Fibroblast of peridontal ligament (primary cell): ENCODE results near the gene AMIGO3.

Experiments
- DNase-seq: peaks from one replicate; pipeline ENCODE4 v3.0.0-alpha.2; 2010; ENCODE audit errors: extremely low read depth

The AMIGO3 gene

DNA sequence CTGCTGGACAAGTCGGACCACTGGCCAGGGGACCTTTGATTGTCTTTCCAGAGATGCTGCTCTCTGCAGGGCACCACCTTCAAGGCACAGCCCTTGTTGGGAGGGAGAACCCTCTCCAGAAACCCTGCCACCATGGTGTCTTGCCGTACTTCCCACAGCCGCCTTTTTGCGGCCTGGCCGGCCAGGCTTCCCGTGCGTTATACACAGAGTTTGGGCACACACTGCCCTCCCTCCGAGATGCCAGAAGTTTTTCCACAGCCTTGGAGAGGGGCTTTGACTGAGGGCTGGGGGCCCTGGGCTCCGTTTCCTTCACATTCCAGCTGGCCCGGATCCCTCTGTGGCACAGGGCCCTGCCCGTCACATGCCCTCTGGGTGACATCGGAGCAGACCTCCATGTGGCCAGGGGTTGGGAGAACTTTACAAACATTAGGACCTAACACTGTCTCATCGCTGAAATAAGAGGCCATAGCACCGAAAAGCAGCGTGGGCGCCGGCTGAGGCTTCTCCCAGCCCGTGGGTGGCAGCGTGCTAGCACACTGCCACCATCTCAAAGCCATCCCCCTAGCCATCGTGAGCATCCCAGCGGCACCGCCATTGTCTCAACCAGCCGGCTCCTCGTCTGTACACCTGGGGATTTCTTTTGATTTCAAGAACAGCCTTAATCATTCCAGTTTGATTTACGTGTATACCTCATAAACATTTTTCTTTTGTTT, 51.6 kb downstream of the AMIGO3 start:
- no peak for DNase-seq
